Endothelial cell of umbilical vein (primary cell): ENCODE results near the gene PLXDC2. TPM values are rescaled to one million over a fixed set of nuclear protein-coding genes. Genes with fewer than 3 reads are reported as not detected.

ENCODE experiments used
- BruUV-seq: library from RNA; stranded (reverse); fragments of 400-500 nt; replicated peaks from 2 replicates; lab custom pipeline; 2021; lab: Mats Ljungman, UMichigan
- CTCF ChIA-PET: fragments of 300-600, 350-600 bp; sonication (Branson Sonifier 250); formaldehyde crosslinking; loops from one replicate; lab custom pipeline; 2021; ENCODE audit warnings: antibody characterized with exemption, inconsistent platforms; lab: Charles Lee
- POLR2A ChIA-PET: fragments of 300-600, 350-600 bp; sonication (Branson Sonifier 250); formaldehyde crosslinking; loops from one replicate; lab custom pipeline; 2021; ENCODE audit warnings: antibody characterized with exemption, inconsistent platforms; lab: Charles Lee
- DNase-seq: peaks from one replicate; pipeline ENCODE4 v3.0.0-alpha.2; 2011; ENCODE audit warnings: low read depth, low spot score
- FAIRE-seq: peaks from 2 replicates; lab custom pipeline; 2011; peaks lifted over from hg19 to GRCh38; lab: Jason Lieb, UNC
- H2AFZ ChIP-seq: 2 replicates; pipeline ENCODE4 v1.6.0; 2012; ENCODE audit warnings: low read depth, low read length, control low read depth, inconsistent platforms
- H3K27ac ChIP-seq: 2 replicates; pipeline ENCODE4 v1.5.1; 2011; ENCODE audit warnings: low read depth, mild to moderate bottlenecking, control low read depth, low read length, moderate library complexity; ENCODE audit not compliant: insufficient read depth
- H3K27me3 ChIP-seq, 2 experiments: 2 replicates each; pipeline versions ENCODE4 v1.6.0 to v1.6.1; 2011; ENCODE audit warnings: low read length in 2 of 2, mixed read lengths in 1 of 2; ENCODE audit not compliant: control insufficient read depth in 2 of 2, insufficient read depth in 2 of 2
- H3K36me3 ChIP-seq, 2 experiments: 2 replicates in 1 of 2; 3 replicates in 1 of 2; pipeline ENCODE4 v1.5.1; 2011; ENCODE audit warnings: low read length in 2 of 2, mild to moderate bottlenecking in 1 of 2, moderate library complexity in 1 of 2; ENCODE audit not compliant: control insufficient read depth in 2 of 2, insufficient read depth in 2 of 2; ENCODE audit errors: extremely low read depth in 1 of 2
- H3K4me1 ChIP-seq: 3 replicates; pipeline ENCODE4 v1.5.1; 2011; ENCODE audit warnings: mild to moderate bottlenecking, low read length; ENCODE audit not compliant: control insufficient read depth, insufficient read depth; ENCODE audit errors: extremely low read depth
- H3K4me2 ChIP-seq: 2 replicates; pipeline ENCODE4 v1.6.1; 2011; ENCODE audit warnings: low read length, control low read depth, mixed read lengths; ENCODE audit not compliant: insufficient read depth
- H3K4me3 ChIP-seq, 3 experiments: fragments of 200-600 bp in 1 of 3; sonication (generic), shearing (Covaris generic) in 1 of 3; replicated peaks in 1 of 3; 2 replicates each; pipeline ENCODE4 v1.5.1; 2011 to 2016; ENCODE audit warnings: control low read depth in 3 of 3, low read length in 3 of 3, mild to moderate bottlenecking in 2 of 3, inconsistent platforms in 1 of 3, low read depth in 1 of 3, moderate library complexity in 1 of 3; ENCODE audit not compliant: insufficient read depth in 1 of 3
- H3K79me2 ChIP-seq: 2 replicates; pipeline ENCODE4 v1.6.0; 2012; ENCODE audit warnings: low read length, inconsistent platforms; ENCODE audit not compliant: control insufficient read depth, insufficient read depth
- H3K9ac ChIP-seq: replicated peaks from 2 replicates; pipeline ENCODE3; 2011; ENCODE audit warnings: low read length, control low read depth; ENCODE audit not compliant: insufficient read depth; ENCODE audit errors: extremely low read depth
- H3K9me1 ChIP-seq: replicated peaks from 3 replicates; pipeline ENCODE4 v1.6.0; 2011; ENCODE audit warnings: mild to moderate bottlenecking, low read length; ENCODE audit not compliant: control insufficient read depth, insufficient read depth; ENCODE audit errors: extremely low read depth
- H3K9me3 ChIP-seq: replicated peaks from 2 replicates; pipeline ENCODE4 v1.5.1; 2012; ENCODE audit warnings: low read length, inconsistent platforms; ENCODE audit not compliant: control insufficient read depth, insufficient read depth
- H4K20me1 ChIP-seq: replicated peaks from 2 replicates; pipeline ENCODE3; 2011; ENCODE audit warnings: mild to moderate bottlenecking, low read length; ENCODE audit not compliant: control insufficient read depth, insufficient read depth; ENCODE audit errors: extremely low read depth
- CTCF ChIP-seq, 2 donors: IDR thresholded peaks; 1 replicate in 1 of 2; 2 replicates in 1 of 2; pipeline ENCODE4 v1.5.1; 2011; ENCODE audit warnings: low read length in 2 of 2, mild to moderate bottlenecking in 2 of 2, moderate library complexity in 2 of 2, control low read depth in 1 of 2, inconsistent platforms in 1 of 2, low read depth in 1 of 2; ENCODE audit not compliant: insufficient read depth in 1 of 2; ENCODE audit errors: extremely low read depth in 1 of 2
- EZH2 ChIP-seq: IDR thresholded peaks from 2 replicates; pipeline ENCODE4 v1.6.1; 2012; ENCODE audit warnings: borderline replicate concordance, low read depth, mild to moderate bottlenecking, moderate library complexity, low read length, inconsistent platforms; ENCODE audit not compliant: severe bottlenecking
- FOS ChIP-seq: IDR thresholded peaks from 2 replicates; pipeline ENCODE4 v1.6.1; 2011; ENCODE audit warnings: mild to moderate bottlenecking, low read length, moderate library complexity, borderline replicate concordance; ENCODE audit not compliant: insufficient read depth
- GATA2 ChIP-seq: IDR thresholded peaks from 2 replicates; pipeline ENCODE4 v1.7.0; 2011; ENCODE audit warnings: low read depth, mild to moderate bottlenecking, moderate library complexity, mixed read lengths, low read length; ENCODE audit not compliant: insufficient read length, insufficient read depth
- JUN ChIP-seq: IDR thresholded peaks from 2 replicates; pipeline ENCODE4 v1.6.1; 2011; ENCODE audit warnings: borderline replicate concordance, low read depth; ENCODE audit not compliant: insufficient read length, insufficient read depth
- MAX ChIP-seq: IDR thresholded peaks from 2 replicates; pipeline ENCODE4 v1.6.1; 2011; ENCODE audit not compliant: insufficient read depth, insufficient read length
- MYC ChIP-seq: IDR thresholded peaks from one replicate; pipeline ENCODE4 v1.6.1; 2011; ENCODE audit warnings: mild to moderate bottlenecking, low read depth, low read length
- POLR2A ChIP-seq: IDR thresholded peaks from 2 replicates; pipeline ENCODE4 v1.6.1; 2012; ENCODE audit warnings: low read depth, mild to moderate bottlenecking, control low read depth, low read length
- POLR2AphosphoS5 ChIP-seq: IDR thresholded peaks from 2 replicates; pipeline ENCODE4 v1.6.1; 2012; ENCODE audit warnings: low read depth, mild to moderate bottlenecking, control low read depth, low read length, moderate library complexity; ENCODE audit not compliant: insufficient read depth
- dilution Hi-C: fragments of 300-500 bp; cut with MboI; formaldehyde crosslinking; loops from one replicate; pipeline ENCODE4 v1.15.0; 2019; ENCODE audit warnings: low sequenced_read_pairs; ENCODE audit not compliant: extremely low pct_ligation_motif_present
- intact Hi-C: fragments of 100-400 bp; cut with micrococcal nuclease; formaldehyde crosslinking; loops from one replicate; pipeline ENCODE4 v1.10.0; 2022
- polyA plus RNA-seq, 4 experiments: library from polyadenylated mRNA; depleted of rRNA in 3 of 4; stranded (reverse) in 3 of 4; unstranded in 1 of 4; fragments of >200 nt; gene quantifications; 2 replicates each; pipeline versions ENCODE4 v1.2.1 to v1.2.3, GENCODE V29; 2011 to 2012; ENCODE audit warnings: missing spikeins in 1 of 4
- total RNA-seq: library from RNA; stranded (reverse); gene quantifications from 2 replicates; pipeline ENCODE4 v1.2.3, GENCODE V29; 2021

PLXDC2 gene
- total and polyA plus RNA-seq, 2 donors (not counting 3 experiments of a cell fraction or from before 2014, with no cell fraction given) = 0.32 to 1.2 TPM

GRCh38 chr10:20180766-20181165 lies 364.5 kb downstream of the PLXDC2 start:
- H3K9me1 ChIP-seq = no peaks in the 10 kb centered on the region
- no peak overlapping the region for H3K9ac ChIP-seq
- no peak overlapping the region for H3K27ac ChIP-seq
- CTCF ChIA-PET = interaction anchor here (1.0 kb wide), 1 partner anchor 27 kb away, joined by 3 read pairs; no protein-coding TSS in a partner anchor
- no peak for TF ChIP-seq MAX
- TF ChIP-seq JUN = no peak
- no peak for TF ChIP-seq MYC
- TF ChIP-seq CTCF (IDR thresholded peaks at IDR 0.05; ENCODE audit: extremely low read depth in 1 of 2, insufficient read depth in 1 of 2, low read depth in 1 of 2, low read length in 2 of 2) = no peak
- no peak for TF ChIP-seq GATA2
- TF ChIP-seq POLR2A = no peak
- no peaks in the 10 kb centered on the region for H3K36me3 ChIP-seq
- H3K4me3 ChIP-seq = no peak overlapping the region
- POLR2A ChIA-PET = no interaction called here
- DNase-seq (no peak), FAIRE-seq (no peak)
- H3K9me3 ChIP-seq = no peaks in the 10 kb centered on the region
- no peaks in the 10 kb centered on the region for H3K4me1 ChIP-seq
- dilution Hi-C loops (no loop called here), intact Hi-C loops (no loop called here)
- H3K79me2 ChIP-seq = no peaks in the 10 kb centered on the region
- no peaks in the 10 kb centered on the region for H3K27me3 ChIP-seq
- no TSS peak for BruUV-seq
- H2AFZ ChIP-seq = no peak overlapping the region
- no peaks in the 10 kb centered on the region for H4K20me1 ChIP-seq
- H3K4me2 ChIP-seq = no peak overlapping the region

GRCh38 chr10:20181434-20181833 lies 365.2 kb downstream of the PLXDC2 start:
- ChIA-PET POLR2A (no interaction called here), CTCF (interaction anchor here (1.0 kb wide), 1 partner anchor 28 kb away, joined by 3 read pairs; no protein-coding TSS in a partner anchor)
- H3K9me3 ChIP-seq = no peaks in the 10 kb centered on the region
- no peaks in the 10 kb centered on the region for H3K79me2 ChIP-seq
- no peak for FAIRE-seq
- no peak overlapping the region for H3K27ac ChIP-seq
- H3K4me2 ChIP-seq = no peak overlapping the region
- no peak for TF ChIP-seq POLR2AphosphoS5
- no peak for TF ChIP-seq MYC
- no peak for TF ChIP-seq MAX
- TF ChIP-seq GATA2 = no peak
- TF ChIP-seq FOS = no peak
- no peak for TF ChIP-seq EZH2
- no peak for TF ChIP-seq JUN
- TF ChIP-seq CTCF (IDR thresholded peaks at IDR 0.05; ENCODE audit: extremely low read depth in 1 of 2, insufficient read depth in 1 of 2, low read depth in 1 of 2, low read length in 2 of 2) = no peak
- TF ChIP-seq POLR2A = no peak
- H3K27me3 ChIP-seq = no peaks in the 10 kb centered on the region
- no TSS peak for BruUV-seq
- intact Hi-C loops (no loop called here), dilution Hi-C loops (no loop called here)
- H3K4me1 ChIP-seq = no peaks in the 10 kb centered on the region
- no peaks in the 10 kb centered on the region for H3K9me1 ChIP-seq
- no peak overlapping the region for H3K4me3 ChIP-seq
- no peak overlapping the region for H3K9ac ChIP-seq
- no peaks in the 10 kb centered on the region for H4K20me1 ChIP-seq
- H2AFZ ChIP-seq = no peak overlapping the region
- DNase-seq = no peak
- H3K36me3 ChIP-seq = no peaks in the 10 kb centered on the region
